DMS 273 (cell line): ENCODE results near the gene PRELID2.
"Not testable (repeated sequence)": the region's sequence is repeated elsewhere in the genome, so short reads cannot be mapped to it uniquely, and the experiment has no call there.

ENCODE experiments used
- DNase-seq: peaks from one replicate; lab custom pipeline; 2025; ENCODE audit not compliant: unreplicated experiment; lab: John Stamatoyannopoulos, UW

The PRELID2 gene

GRCh38 chr5:145840458-145841132, 5.5 kb upstream of the PRELID2 start:
- DNase-seq, result no peak

- DNase-seq, result no peak
These were observed 3.1 kb upstream of the PRELID2 start for GRCh38 chr5:145838276-145838675.

GRCh38 chr5:145836241-145836640, 1.1 kb upstream of the PRELID2 start:
- not testable (repeated sequence) for DNase-seq

- no peak for DNase-seq
These were observed 702 bp upstream of the PRELID2 start for GRCh38 chr5:145835848-145836239.

GRCh38 chr5:145834554-145834916, 607 bp downstream of the PRELID2 start:
- DNase-seq, result no peak

- no peak for DNase-seq
These were observed 1.4 kb downstream of the PRELID2 start for GRCh38 chr5:145833631-145834200.

- DNase-seq, result no peak
These were observed 4.5 kb downstream of the PRELID2 start for GRCh38 chr5:145830594-145830993.

- DNase-seq, result no peak
These were observed 5.3 kb downstream of the PRELID2 start for GRCh38 chr5:145829708-145830361.

GRCh38 chr5:145826895-145827674, 8.1 kb downstream of the PRELID2 start:
- peak; percentile 73 for DNase-seq

GRCh38 chr5:145825751-145826180, 9.4 kb downstream of the PRELID2 start:
- DNase-seq, result peak; percentile 78

GRCh38 chr5:145824040-145824439, 11.1 kb downstream of the PRELID2 start:
- DNase-seq, result no peak

- no peak for DNase-seq
These were observed 16.5 kb downstream of the PRELID2 start for GRCh38 chr5:145818604-145819003.

GRCh38 chr5:145812877-145813276, 22.3 kb downstream of the PRELID2 start:
- DNase-seq, result no peak

GRCh38 chr5:145811834-145812625, 23.1 kb downstream of the PRELID2 start:
- peak; percentile 55 for DNase-seq

- no peak for DNase-seq
These were observed 28.2 kb downstream of the PRELID2 start for GRCh38 chr5:145806923-145807322.

- no peak for DNase-seq
These were observed 29.3 kb downstream of the PRELID2 start for GRCh38 chr5:145805819-145806218.

GRCh38 chr5:145804701-145805100, 30.4 kb downstream of the PRELID2 start:
- DNase-seq, result no peak

- DNase-seq, result no peak
These were observed 31.8 kb downstream of the PRELID2 start for GRCh38 chr5:145803112-145804004.

- DNase-seq, result no peak
These were observed 33.9 kb downstream of the PRELID2 start for GRCh38 chr5:145801195-145801594.

GRCh38 chr5:145800181-145800580, 35.0 kb downstream of the PRELID2 start:
- no peak for DNase-seq
